ENCODE results near the gene WFDC11. TPM values are rescaled to one million over a fixed set of nuclear protein-coding genes. Genes with fewer than 3 reads are reported as not detected.
"Not testable (repeated sequence)": the region's sequence is repeated elsewhere in the genome, so short reads cannot be mapped to it uniquely, and the experiment has no call there.

WFDC11 gene
- total RNA-seq, 1 experiment from 2014 or later, result not detected

DNA sequence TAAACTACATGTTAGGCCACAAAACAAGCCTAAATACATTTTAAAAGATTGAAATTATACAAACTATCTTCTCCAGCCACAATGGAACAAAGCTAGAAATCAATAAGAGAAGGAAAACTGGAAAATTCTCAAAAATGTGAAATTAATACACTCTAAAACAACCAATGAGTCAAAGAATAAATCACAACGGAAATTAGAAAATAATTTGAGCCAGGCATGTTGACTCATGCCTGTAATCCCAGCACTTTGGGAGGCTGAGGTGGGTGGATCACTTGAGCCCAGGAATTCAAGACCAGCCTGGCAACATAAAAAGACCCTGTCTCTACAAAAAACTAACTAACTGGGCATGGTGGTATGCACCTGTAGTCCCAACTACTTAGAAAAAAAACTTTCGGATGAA is 25.5 kb upstream of the WFDC11 start:
- Histone ChIP-seq H2AK5ac (ENCODE audit: insufficient read length, low read length) (no peak overlapping the region), H4K5ac (ENCODE audit: insufficient read length, low read depth, low read length) (no peak overlapping the region), H3T11ph (ENCODE audit: low read length) (no peak overlapping the region), H3K9ac (ENCODE audit: extremely low read depth, insufficient read length, low read length) (no peak overlapping the region), H3K4me1 (ENCODE audit: insufficient read depth, low read length) (no peaks in the 10 kb centered on the region), H2BK120ac (ENCODE audit: low read depth, low read length, poor library complexity, severe bottlenecking) (no peak overlapping the region), H3K14ac (ENCODE audit: insufficient read depth, low read length) (no peak overlapping the region), H2BK12ac (ENCODE audit: insufficient read length, low read depth, low read length) (no peak overlapping the region), H3K27me3 (ENCODE audit: insufficient read depth, low read length) (no peaks in the 10 kb centered on the region), H3K27ac (ENCODE audit: insufficient read length, low read depth, low read length) (no peak overlapping the region), H3K4me2 (ENCODE audit: insufficient read depth, insufficient read length, low read length) (no peak overlapping the region), H3K23ac (ENCODE audit: insufficient read length, low read depth, low read length) (no peak overlapping the region), H2AFZ (ENCODE audit: low read length) (no peak overlapping the region), H3K23me2 (ENCODE audit: insufficient read length, low read depth, low read length, poor library complexity, severe bottlenecking) (no peaks in the 10 kb centered on the region), H2BK20ac (ENCODE audit: low read depth, low read length, poor library complexity, severe bottlenecking) (no peak overlapping the region), H3K4ac (ENCODE audit: low read depth, low read length) (no peak overlapping the region), H3K18ac (ENCODE audit: insufficient read length, low read depth, low read length) (no peak overlapping the region), H3K9me3 (ENCODE audit: control insufficient read depth, low read depth, low read length) (no peaks in the 10 kb centered on the region), H2BK5ac (ENCODE audit: insufficient read length, low read length) (no peak overlapping the region), H2BK15ac (ENCODE audit: low read depth, low read length) (no peak overlapping the region), H3K79me2 (ENCODE audit: insufficient read depth, low read length) (no peaks in the 10 kb centered on the region; the same call in 1 of the 2 replicates), H3K79me1 (ENCODE audit: insufficient read depth, low read depth, low read length, poor library complexity, severe bottlenecking) (no peaks in the 10 kb centered on the region), H3K56ac (ENCODE audit: insufficient read length, low read depth, low read length) (no peak overlapping the region), H4K8ac (replicated peaks; ENCODE audit: insufficient read length, low read depth, low read length) (no peak overlapping the region), H4K20me1 (ENCODE audit: control insufficient read depth, insufficient read depth, insufficient read length) (no peaks in the 10 kb centered on the region), H4K91ac (ENCODE audit: insufficient read length, low read depth, low read length) (no peak overlapping the region)
- DNase-seq, result no peak
- H3K4me3 Mint-ChIP-seq, result no peak overlapping the region
- H3K4me1 Mint-ChIP-seq, result no peaks in the 10 kb centered on the region
- TF ChIP-seq, protein P1, sequence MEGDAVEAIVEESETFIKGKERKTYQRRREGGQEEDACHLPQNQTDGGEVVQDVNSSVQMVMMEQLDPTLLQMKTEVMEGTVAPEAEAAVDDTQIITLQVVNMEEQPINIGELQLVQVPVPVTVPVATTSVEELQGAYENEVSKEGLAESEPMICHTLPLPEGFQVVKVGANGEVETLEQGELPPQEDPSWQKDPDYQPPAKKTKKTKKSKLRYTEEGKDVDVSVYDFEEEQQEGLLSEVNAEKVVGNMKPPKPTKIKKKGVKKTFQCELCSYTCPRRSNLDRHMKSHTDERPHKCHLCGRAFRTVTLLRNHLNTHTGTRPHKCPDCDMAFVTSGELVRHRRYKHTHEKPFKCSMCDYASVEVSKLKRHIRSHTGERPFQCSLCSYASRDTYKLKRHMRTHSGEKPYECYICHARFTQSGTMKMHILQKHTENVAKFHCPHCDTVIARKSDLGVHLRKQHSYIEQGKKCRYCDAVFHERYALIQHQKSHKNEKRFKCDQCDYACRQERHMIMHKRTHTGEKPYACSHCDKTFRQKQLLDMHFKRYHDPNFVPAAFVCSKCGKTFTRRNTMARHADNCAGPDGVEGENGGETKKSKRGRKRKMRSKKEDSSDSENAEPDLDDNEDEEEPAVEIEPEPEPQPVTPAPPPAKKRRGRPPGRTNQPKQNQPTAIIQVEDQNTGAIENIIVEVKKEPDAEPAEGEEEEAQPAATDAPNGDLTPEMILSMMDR (conservative IDR thresholded peaks at IDR 0.05), result no peak
- H3K9me3 Mint-ChIP-seq, result peaks cover 18 to 31% of the 10 kb centered on the region in 2 experiments
- H3K27me3 Mint-ChIP-seq (ENCODE audit: low read depth), result no peaks in the 10 kb centered on the region
- peaks cover 12 to 19% (median 15%) of the 10 kb centered on the region in 3 experiments for H3K36me3 Mint-ChIP-seq (ENCODE audit: insufficient read depth in 1 of 3, low read depth in 3 of 3)
- no CpG with 5 or more reads among the region's 2 CpGs for WGBS (ENCODE audit: extremely low coverage, insufficient read length, low lambda C conversion rate)
- H3K27ac Mint-ChIP-seq, result 0 out of 7 replicates have a peak overlapping the region, but pooled peaks of 1 of the 3 experiments have one; percentile 39

DNA sequence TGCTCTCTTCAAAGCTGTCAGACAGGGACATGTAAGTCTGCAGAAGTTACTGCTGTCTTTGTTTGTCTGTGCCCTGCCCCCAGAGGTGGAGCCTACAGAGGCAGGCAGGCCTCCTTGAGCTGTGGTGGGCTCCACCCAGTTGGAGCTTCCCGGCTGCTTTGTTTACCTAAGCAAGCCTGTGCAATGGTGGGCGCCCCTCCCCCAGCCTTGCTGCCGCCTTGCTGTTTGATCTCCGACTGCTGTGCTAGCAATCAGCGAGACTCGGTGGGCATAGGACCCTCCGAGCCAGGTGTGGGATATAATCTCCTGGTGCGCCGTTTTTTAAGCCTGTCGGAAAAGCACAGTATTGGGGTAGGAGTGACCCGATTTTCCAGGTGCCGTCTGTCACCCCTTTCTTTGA is 23.3 kb upstream of the WFDC11 start:
- H3K9me3 ChIP-seq (ENCODE audit: control insufficient read depth, low read depth, low read length); H3K23ac ChIP-seq (ENCODE audit: insufficient read length, low read depth, low read length); H4K91ac ChIP-seq (ENCODE audit: insufficient read length, low read depth, low read length): not testable (repeated sequence)

More for the DNA sequence above, 23.3 kb upstream of the WFDC11 start:
- H3K56ac ChIP-seq (ENCODE audit: insufficient read length, low read depth, low read length); H3K4me1 Mint-ChIP-seq; H2BK15ac ChIP-seq (ENCODE audit: low read depth, low read length); H2BK120ac ChIP-seq (ENCODE audit: low read depth, low read length, poor library complexity, severe bottlenecking); H3K4me3 Mint-ChIP-seq; H3K18ac ChIP-seq (ENCODE audit: insufficient read length, low read depth, low read length); H3K14ac ChIP-seq (ENCODE audit: insufficient read depth, low read length); H3K27ac Mint-ChIP-seq; H3K27me3 ChIP-seq (ENCODE audit: insufficient read depth, low read length); DNase-seq; H4K20me1 ChIP-seq (ENCODE audit: control insufficient read depth, insufficient read depth, insufficient read length); H2BK12ac ChIP-seq (ENCODE audit: insufficient read length, low read depth, low read length); H3K4ac ChIP-seq (ENCODE audit: low read depth, low read length); H2AK5ac ChIP-seq (ENCODE audit: insufficient read length, low read length); H3K9ac ChIP-seq (ENCODE audit: extremely low read depth, insufficient read length, low read length); H3K4me2 ChIP-seq (ENCODE audit: insufficient read depth, insufficient read length, low read length); H2BK20ac ChIP-seq (ENCODE audit: low read depth, low read length, poor library complexity, severe bottlenecking); H3K23me2 ChIP-seq (ENCODE audit: insufficient read length, low read depth, low read length, poor library complexity, severe bottlenecking); H3K79me1 ChIP-seq (ENCODE audit: insufficient read depth, low read depth, low read length, poor library complexity, severe bottlenecking); H3T11ph ChIP-seq (ENCODE audit: low read length); H3K79me2 ChIP-seq (ENCODE audit: insufficient read depth, low read length); H2AFZ ChIP-seq (ENCODE audit: low read length); H4K8ac ChIP-seq (replicated peaks; ENCODE audit: insufficient read length, low read depth, low read length); H2BK5ac ChIP-seq (ENCODE audit: insufficient read length, low read length); H3K27me3 Mint-ChIP-seq (ENCODE audit: low read depth); H4K5ac ChIP-seq (ENCODE audit: insufficient read length, low read depth, low read length); H3K27ac ChIP-seq (ENCODE audit: insufficient read length, low read depth, low read length); H3K4me1 ChIP-seq (ENCODE audit: insufficient read depth, low read length): not testable (repeated sequence)
- Mint-ChIP-seq H3K9me3 (peaks cover 18 to 32% of the 10 kb centered on the region in 2 experiments), H3K36me3 (ENCODE audit: insufficient read depth in 1 of 3, low read depth in 3 of 3) (peaks cover 12 to 19% (median 15%) of the 10 kb centered on the region in 3 experiments)
- no CpG with 5 or more reads among the region's 12 CpGs for WGBS (ENCODE audit: extremely low coverage, insufficient read length, low lambda C conversion rate)

Measured in H9 (cell line).